Left ventricle myocardium inferior (tissue), 1 donor: Measurements from ENCODE around the gene KRT35. TPM values are rescaled to one million over a fixed set of nuclear protein-coding genes. Genes with fewer than 3 reads are reported as not detected.

ENCODE experiments used
- DNase-seq: peaks from one replicate; pipeline ENCODE4 v3.0.0-alpha.2; 2020
- H3K27ac ChIP-seq: fragments of 200-600 bp; replicated peaks from 2 replicates; pipeline ENCODE4 v1.8.0; 2021
- H3K27me3 ChIP-seq: fragments of 200-600 bp; 2 replicates; pipeline ENCODE4 v1.8.0; 2021; ENCODE audit warnings: low read depth
- H3K36me3 ChIP-seq: fragments of 200-600 bp; 2 replicates; pipeline ENCODE4 v1.8.0; 2021
- H3K4me1 ChIP-seq: fragments of 200-600 bp; 2 replicates; pipeline ENCODE4 v1.8.0; 2021
- H3K4me3 ChIP-seq: fragments of 200-600 bp; 2 replicates; pipeline ENCODE4 v1.8.0; 2021; ENCODE audit warnings: mild to moderate bottlenecking, moderate library complexity
- H3K9me3 ChIP-seq: fragments of 200-600 bp; replicated peaks from 2 replicates; pipeline ENCODE4 v1.8.0; 2021
- intact Hi-C: fragments of 100-400 bp; cut with micrococcal nuclease; formaldehyde crosslinking; loops from one replicate; pipeline ENCODE4 v1.11.0; 2022
- total RNA-seq: library from RNA; stranded (reverse); fragmentation: NEBNext Ultra II Directional; extraction: Animal tissue kit (Norgen Biotek cat#: 25700); gene quantifications from one replicate; pipeline ENCODE4 v1.2.1, GENCODE V29; 2021
- TF ChIP-seq, protein P1 (sequence below): fragments of 200-600 bp; IDR thresholded peaks from 2 replicates; pipeline ENCODE4 v1.8.0; 2021; ENCODE audit warnings: antibody characterized with exemption, mild to moderate bottlenecking, borderline replicate concordance
- donor health status: DM: no; HTN: yes; CAD: no; lungs with severe emphysema.

The KRT35 gene
- total RNA-seq, 1 donor from 2014 or later = not detected

DNA sequence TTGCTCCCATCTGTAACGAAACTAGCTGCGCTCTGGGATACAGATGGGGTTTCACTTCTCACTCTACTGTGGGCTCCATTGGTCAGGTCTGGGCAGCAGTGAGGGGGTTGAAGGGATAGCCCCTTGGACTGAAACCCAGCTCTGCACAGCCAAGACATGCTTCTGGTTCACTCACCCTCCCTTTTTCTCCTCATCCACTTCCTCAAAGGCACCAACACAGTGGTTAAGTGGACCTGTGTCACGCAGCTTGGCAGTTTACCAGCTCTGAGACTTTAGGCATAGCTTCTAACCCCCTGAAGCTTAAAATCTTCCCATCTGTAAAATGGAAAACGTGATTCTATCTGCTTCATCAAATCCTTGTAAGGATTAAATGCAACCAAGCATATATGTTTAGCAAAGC is 28.7 kb downstream of the KRT35 start:
- no peak overlapping the region for H3K27ac ChIP-seq
- H3K36me3 ChIP-seq = no peaks in the 10 kb centered on the region
- H3K4me3 ChIP-seq = no peak overlapping the region
- no peaks in the 10 kb centered on the region for H3K4me1 ChIP-seq
- TF ChIP-seq, protein P1, sequence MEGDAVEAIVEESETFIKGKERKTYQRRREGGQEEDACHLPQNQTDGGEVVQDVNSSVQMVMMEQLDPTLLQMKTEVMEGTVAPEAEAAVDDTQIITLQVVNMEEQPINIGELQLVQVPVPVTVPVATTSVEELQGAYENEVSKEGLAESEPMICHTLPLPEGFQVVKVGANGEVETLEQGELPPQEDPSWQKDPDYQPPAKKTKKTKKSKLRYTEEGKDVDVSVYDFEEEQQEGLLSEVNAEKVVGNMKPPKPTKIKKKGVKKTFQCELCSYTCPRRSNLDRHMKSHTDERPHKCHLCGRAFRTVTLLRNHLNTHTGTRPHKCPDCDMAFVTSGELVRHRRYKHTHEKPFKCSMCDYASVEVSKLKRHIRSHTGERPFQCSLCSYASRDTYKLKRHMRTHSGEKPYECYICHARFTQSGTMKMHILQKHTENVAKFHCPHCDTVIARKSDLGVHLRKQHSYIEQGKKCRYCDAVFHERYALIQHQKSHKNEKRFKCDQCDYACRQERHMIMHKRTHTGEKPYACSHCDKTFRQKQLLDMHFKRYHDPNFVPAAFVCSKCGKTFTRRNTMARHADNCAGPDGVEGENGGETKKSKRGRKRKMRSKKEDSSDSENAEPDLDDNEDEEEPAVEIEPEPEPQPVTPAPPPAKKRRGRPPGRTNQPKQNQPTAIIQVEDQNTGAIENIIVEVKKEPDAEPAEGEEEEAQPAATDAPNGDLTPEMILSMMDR = no peak
- DNase-seq = no peak
- intact Hi-C loops = no loop called here
- peaks cover 96% of the 10 kb centered on the region for H3K27me3 ChIP-seq
- H3K9me3 ChIP-seq = peaks cover 19% of the 10 kb centered on the region

DNA sequence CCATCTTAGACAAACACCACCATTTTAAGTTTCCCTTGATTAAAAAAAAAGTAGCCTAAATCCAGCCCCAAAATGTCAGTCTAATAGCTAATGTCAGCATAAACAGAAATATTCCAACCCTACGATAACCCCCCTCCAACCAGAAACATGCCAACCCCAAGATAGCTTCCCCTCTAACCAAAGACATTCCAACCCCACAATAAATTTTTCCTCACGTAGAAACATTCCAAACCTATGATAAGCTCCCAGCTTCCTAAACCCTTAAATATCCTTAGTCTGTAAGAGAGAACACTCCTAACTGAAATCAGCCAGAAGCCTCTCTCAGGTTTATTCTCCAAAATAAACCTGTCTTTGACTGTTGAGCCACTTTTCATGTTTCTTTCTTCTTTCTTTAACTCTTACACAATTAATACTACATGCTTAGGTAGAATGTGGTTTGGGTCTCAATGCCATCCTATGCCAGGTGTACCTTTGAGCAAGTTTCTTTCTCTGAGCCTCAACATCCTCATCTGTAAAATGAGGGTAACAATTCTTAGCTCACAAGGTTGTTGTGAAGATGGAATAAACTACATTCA is 29.7 kb downstream of the KRT35 start:
- Histone ChIP-seq H3K4me1 (no peaks in the 10 kb centered on the region), H3K9me3 (peaks cover 19% of the 10 kb centered on the region), H3K4me3 (no peak overlapping the region), H3K27ac (no peak overlapping the region), H3K27me3 (peaks cover 96% of the 10 kb centered on the region), H3K36me3 (no peaks in the 10 kb centered on the region)
- TF ChIP-seq, protein P1 = no peak
- no peak for DNase-seq
- intact Hi-C loops = no loop called here

DNA sequence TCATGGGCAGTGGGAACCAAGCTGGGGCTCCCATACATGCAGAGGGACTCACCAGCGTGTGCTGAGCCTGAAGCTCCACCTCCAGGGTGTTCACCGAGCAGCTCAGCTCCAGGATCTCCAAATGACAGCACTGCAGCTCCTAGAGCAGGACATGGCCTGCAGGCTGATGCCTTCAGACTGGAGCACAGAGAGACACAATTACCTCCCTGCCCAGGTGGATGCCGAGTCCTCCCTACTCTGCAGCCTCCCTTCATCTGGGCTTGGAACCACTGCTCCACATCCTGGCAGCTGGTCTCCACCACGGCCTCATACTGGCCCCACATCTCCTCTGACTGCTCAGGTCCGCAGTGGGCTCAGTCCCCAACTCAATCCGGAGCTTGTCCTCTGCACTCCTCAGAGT is 31.9 kb downstream of the KRT35 start:
- peaks cover 26% of the 10 kb centered on the region for H3K9me3 ChIP-seq
- no peak overlapping the region for H3K27ac ChIP-seq
- peaks cover 97% of the 10 kb centered on the region for H3K27me3 ChIP-seq
- H3K4me3 ChIP-seq = no peak overlapping the region
- H3K36me3 ChIP-seq = no peaks in the 10 kb centered on the region
- TF ChIP-seq, protein P1 = no peak
- intact Hi-C loops = no loop called here
- DNase-seq = no peak
- no peaks in the 10 kb centered on the region for H3K4me1 ChIP-seq

DNA sequence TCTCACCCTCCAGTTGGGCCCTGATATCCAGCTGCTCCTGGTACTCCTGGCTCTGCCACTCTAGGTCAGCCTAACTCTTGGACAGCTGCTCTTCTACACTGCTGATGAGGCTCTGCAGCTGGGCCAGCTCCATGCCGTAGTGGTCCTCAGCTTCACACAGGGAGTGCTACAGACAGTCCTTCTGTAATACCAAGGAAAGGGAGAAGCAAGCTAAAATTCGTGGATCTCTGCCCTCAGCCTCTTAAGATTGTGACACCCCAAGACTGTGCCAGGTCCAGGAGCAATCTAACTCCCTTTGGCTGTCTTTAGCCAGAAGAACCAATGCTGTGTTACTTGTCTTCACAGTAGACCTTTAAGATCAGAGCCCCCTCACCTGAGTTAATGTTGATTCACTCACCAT is 32.4 kb downstream of the KRT35 start:
- TF ChIP-seq, protein P1 = no peak
- peaks cover 97% of the 10 kb centered on the region for H3K27me3 ChIP-seq
- no peak for DNase-seq
- no peak overlapping the region for H3K27ac ChIP-seq
- H3K4me1 ChIP-seq = no peaks in the 10 kb centered on the region
- H3K36me3 ChIP-seq = no peaks in the 10 kb centered on the region
- intact Hi-C loops = no loop called here
- peaks cover 26% of the 10 kb centered on the region for H3K9me3 ChIP-seq
- no peak overlapping the region for H3K4me3 ChIP-seq

DNA sequence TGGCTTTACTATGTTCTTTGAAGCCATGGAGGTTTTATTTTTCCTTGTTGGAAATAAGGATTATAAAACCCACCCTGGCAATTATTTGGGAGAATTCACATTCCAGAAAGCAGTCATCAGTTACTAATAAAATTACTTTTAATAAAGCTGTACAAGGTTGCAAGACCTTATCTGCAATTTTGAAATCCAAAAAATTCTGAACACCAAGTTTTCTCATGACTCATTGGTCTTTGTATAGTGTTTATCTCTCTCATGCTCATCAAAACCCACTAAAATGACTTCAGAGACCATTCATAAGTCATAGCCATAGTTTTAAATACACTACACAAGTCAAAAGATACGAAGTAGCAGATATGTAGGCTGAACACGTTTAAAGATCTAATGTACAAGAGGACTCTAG is 34.1 kb downstream of the KRT35 start:
- no peak overlapping the region for H3K27ac ChIP-seq
- no peak overlapping the region for H3K4me3 ChIP-seq
- intact Hi-C loops = no loop called here
- TF ChIP-seq, protein P1 = no peak
- H3K36me3 ChIP-seq = no peaks in the 10 kb centered on the region
- peaks cover 97% of the 10 kb centered on the region for H3K27me3 ChIP-seq
- no peaks in the 10 kb centered on the region for H3K4me1 ChIP-seq
- no peak for DNase-seq
- peaks cover 22% of the 10 kb centered on the region for H3K9me3 ChIP-seq
